CD14-positive monocyte (primary cell): ENCODE data around the gene TUBA1C. TPM values are rescaled to one million over a fixed set of nuclear protein-coding genes. Genes with fewer than 3 reads are reported as not detected.

Experiments
- DNase-seq, 3 donors: peaks; one replicate each; pipeline ENCODE4 v3.0.0-alpha.2; 2011 to 2022
- H2AFZ ChIP-seq: 2 replicates; pipeline ENCODE4 v1.6.0; 2012; ENCODE audit warnings: mild to moderate bottlenecking, low read depth, low read length, inconsistent platforms; ENCODE audit not compliant: insufficient read depth, poor library complexity, severe bottlenecking
- H3K27ac ChIP-seq, 2 donors: 1 replicate in 1 of 2; 2 replicates in 1 of 2; pipeline ENCODE4 v1.5.1; 2012 to 2013; ENCODE audit warnings: low read length in 2 of 2, control low read depth in 1 of 2, inconsistent platforms in 1 of 2, low read depth in 1 of 2, mild to moderate bottlenecking in 1 of 2
- H3K27me3 ChIP-seq, 2 donors: one replicate each; pipeline versions ENCODE4 v1.6.0 to v1.6.1; 2011 to 2013; ENCODE audit warnings: low read length in 2 of 2; ENCODE audit not compliant: control insufficient read depth in 2 of 2, insufficient read depth in 2 of 2
- H3K36me3 ChIP-seq, 2 donors: replicated peaks in 1 of 2; 1 replicate in 1 of 2; 2 replicates in 1 of 2; pipeline versions ENCODE4 v1.5.1 to v1.6.1; 2012 to 2013; ENCODE audit warnings: low read length in 2 of 2, control low read depth in 1 of 2, inconsistent platforms in 1 of 2, mild to moderate bottlenecking in 1 of 2; ENCODE audit not compliant: insufficient read depth in 2 of 2, control insufficient read depth in 1 of 2
- H3K4me1 ChIP-seq, 2 donors: 1 replicate in 1 of 2; 2 replicates in 1 of 2; pipeline versions ENCODE4 v1.5.1 to v1.6.1; 2012 to 2013; ENCODE audit warnings: low read length in 2 of 2, control low read depth in 1 of 2, inconsistent platforms in 1 of 2, mild to moderate bottlenecking in 1 of 2, moderate library complexity in 1 of 2; ENCODE audit not compliant: insufficient read depth in 2 of 2, control insufficient read depth in 1 of 2
- H3K4me2 ChIP-seq: replicated peaks from 2 replicates; pipeline ENCODE3; 2012; ENCODE audit warnings: low read length, moderate library complexity, mild to moderate bottlenecking; ENCODE audit not compliant: poor library complexity, severe bottlenecking; ENCODE audit errors: extremely low read depth
- H3K4me3 ChIP-seq, 3 experiments: fragments of 200-600 bp in 1 of 3; sonication (generic) in 1 of 3; replicated peaks in 1 of 3; 1 replicate in 2 of 3; 2 replicates in 1 of 3; pipeline ENCODE4 v1.5.1; 2011 to 2013; ENCODE audit warnings: low read length in 3 of 3, mild to moderate bottlenecking in 3 of 3, control low read depth in 2 of 3, low read depth in 2 of 3, inconsistent platforms in 1 of 3, moderate library complexity in 1 of 3
- H3K79me2 ChIP-seq: 2 replicates; pipeline ENCODE4 v1.6.0; 2012; ENCODE audit warnings: mild to moderate bottlenecking, control low read depth, inconsistent platforms, low read length, moderate library complexity; ENCODE audit not compliant: insufficient read depth
- H3K9ac ChIP-seq: 2 replicates; pipeline ENCODE4 v1.6.0; 2017; ENCODE audit warnings: low read length, mild to moderate bottlenecking; ENCODE audit not compliant: insufficient read depth, poor library complexity, severe bottlenecking
- H3K9me3 ChIP-seq, 2 donors: replicated peaks in 1 of 2; 1 replicate in 1 of 2; 2 replicates in 1 of 2; pipeline versions ENCODE4 v1.5.1 to v1.6.1; 2012 to 2013; ENCODE audit warnings: low read length in 2 of 2, control low read depth in 1 of 2; ENCODE audit not compliant: control insufficient read depth in 1 of 2, insufficient read depth in 1 of 2
- H4K20me1 ChIP-seq: 2 replicates; pipeline ENCODE4 v1.6.0; 2012; ENCODE audit warnings: mild to moderate bottlenecking, low read length, control low read depth, moderate library complexity; ENCODE audit not compliant: insufficient read depth
- H3K27ac Mint-ChIP-seq, 7 donors: one replicate each; pipeline ENCODE4 v1.8.0; 2020; ENCODE audit warnings: mild to moderate bottlenecking in 7 of 7, mixed read lengths in 7 of 7, moderate library complexity in 6 of 7, inconsistent platforms in 2 of 7
- H3K27me3 Mint-ChIP-seq, 3 donors: one replicate each; pipeline ENCODE4 v1.8.0; 2021 to 2022; ENCODE audit warnings: low read depth in 3 of 3, mild to moderate bottlenecking in 3 of 3, mixed read lengths in 3 of 3, moderate library complexity in 3 of 3, inconsistent platforms in 1 of 3
- H3K36me3 Mint-ChIP-seq, 2 donors: one replicate each; pipeline ENCODE4 v1.8.0; 2020; ENCODE audit warnings: mixed read lengths in 2 of 2, inconsistent platforms in 1 of 2, mild to moderate bottlenecking in 1 of 2
- H3K4me1 Mint-ChIP-seq: one replicate; pipeline ENCODE4 v1.8.0; 2020; ENCODE audit warnings: mild to moderate bottlenecking, mixed read lengths
- H3K4me3 Mint-ChIP-seq, 2 donors: one replicate each; pipeline ENCODE4 v1.8.0; 2020; ENCODE audit warnings: mild to moderate bottlenecking in 2 of 2, mixed read lengths in 2 of 2, moderate library complexity in 1 of 2
- H3K9me3 Mint-ChIP-seq, 7 donors: one replicate each; pipeline ENCODE4 v1.8.0; 2020 to 2022; ENCODE audit warnings: mixed read lengths in 7 of 7, mild to moderate bottlenecking in 6 of 7, moderate library complexity in 6 of 7, inconsistent platforms in 2 of 7
- CTCF ChIP-seq: fragments of 200-600 bp; IDR thresholded peaks from one replicate; pipeline ENCODE4 v1.8.0; 2022; ENCODE audit warnings: antibody characterized with exemption, mild to moderate bottlenecking
- WGBS: methylation state at CpG from one replicate; pipeline ENCODE4 v1.1.5; 2013; ENCODE audit warnings: missing lambda C conversion rate; ENCODE audit not compliant: insufficient coverage; 5-methylcytosine and 5-hydroxymethylcytosine counted together
- intact Hi-C, 2 donors: fragments of 100-400 bp; cut with micrococcal nuclease; formaldehyde crosslinking; loops; one replicate each; pipeline versions ENCODE4 v1.15.0 to v1.15.1; 2023
- polyA plus RNA-seq, 3 donors: library from polyadenylated mRNA; depleted of rRNA in 1 of 3; unstranded in 2 of 3; stranded (reverse) in 1 of 3; fragments of 300-500 nt in 2 of 3; fragments of >200 nt in 1 of 3; fragmentation: Illumina TruSeq in 2 of 3; gene quantifications; 1 replicate in 2 of 3; 2 replicates in 1 of 3; pipeline ENCODE4 v1.2.3, GENCODE V29; 2012 to 2021

The TUBA1C gene
- polyA plus RNA-seq, 3 donors = 53.7 to 263 (median 61.0) TPM

GRCh38 chr12:49288922-49289555, 24.2 kb downstream of the TUBA1C start:
- H3K9ac ChIP-seq = no peak overlapping the region
- no peak for TF ChIP-seq CTCF
- Mint-ChIP-seq H3K4me3 (no peak overlapping the region), H3K4me1 (no peaks in the 10 kb centered on the region), H3K27me3 (peaks cover 23 to 81% (median 46%) of the 10 kb centered on the region in 3 donors), H3K27ac (peak overlapping the region in 1 of 7 donors; percentile 30), H3K9me3 (peaks cover 0 to 7% (median 0%) of the 10 kb centered on the region in 7 donors), H3K36me3 (no peaks in the 10 kb centered on the region)
- no peak overlapping the region for H2AFZ ChIP-seq
- H3K4me3 ChIP-seq = no peak overlapping the region
- DNase-seq = no peak
- H3K27ac ChIP-seq = no peak overlapping the region
- intact Hi-C loops = loop anchor here (1.0 to 2.0 kb wide), 2 partner anchors 48 to 54 kb away; partner anchors contain the start of gene C1QL4 (in 1 of the 2)
- peaks cover 7 to 38% of the 10 kb centered on the region in 2 donors for H3K27me3 ChIP-seq
- no peaks in the 10 kb centered on the region for H4K20me1 ChIP-seq
- no peak overlapping the region for H3K4me2 ChIP-seq
- no peaks in the 10 kb centered on the region for H3K9me3 ChIP-seq
- H3K79me2 ChIP-seq = no peaks in the 10 kb centered on the region
- WGBS = 80% methylated on average over 6 of the region's 9 CpGs
- no peaks in the 10 kb centered on the region for H3K4me1 ChIP-seq
- no peaks in the 10 kb centered on the region for H3K36me3 ChIP-seq

- intact Hi-C loops = loop anchor here (10.0 kb wide), 1 partner anchor 222 kb away; no protein-coding TSS in a partner anchor
- Mint-ChIP-seq H3K4me3 (no peak overlapping the region), H3K27me3 (peaks cover 56 to 88% (median 72%) of the 10 kb centered on the region in 3 donors), H3K27ac (no peak overlapping the region), H3K4me1 (peaks cover 15% of the 10 kb centered on the region), H3K9me3 (peaks cover 0 to 22% (median 7%) of the 10 kb centered on the region in 7 donors), H3K36me3 (peaks cover 0 to 1% of the 10 kb centered on the region in 2 donors)
- Histone ChIP-seq H3K36me3 (no peaks in the 10 kb centered on the region), H3K27me3 (peaks cover 25 to 64% of the 10 kb centered on the region in 2 donors), H3K4me3 (no peak overlapping the region), H3K79me2 (no peaks in the 10 kb centered on the region), H3K27ac (no peak overlapping the region), H3K4me1 (peaks cover 12 to 28% of the 10 kb centered on the region in 2 donors), H3K9ac (no peak overlapping the region), H2AFZ (no peak overlapping the region), H3K9me3 (peaks cover 0 to 13% of the 10 kb centered on the region in 2 donors), H3K4me2 (no peak overlapping the region), H4K20me1 (no peaks in the 10 kb centered on the region)
- no peak for TF ChIP-seq CTCF
- WGBS = 89% methylated on average over 3 of the region's 7 CpGs
- DNase-seq = no peak
Measured at GRCh38 chr12:49292729-49293055, 27.8 kb downstream of the TUBA1C start.
